Measurements from ENCODE around the gene C1QTNF8. TPM values are rescaled to one million over a fixed set of nuclear protein-coding genes. Genes with fewer than 3 reads are reported as not detected.

Gene C1QTNF8
- total and polyA plus RNA-seq, 2 of the 13 experiments (the other 11 are each of a cell fraction or from before 2014, with no cell fraction given): 0.09 TPM; not detected in 1

GRCh38 chr16:1053121-1053521, 42.9 kb downstream of the C1QTNF8 start:
- no peak overlapping the region for H3K27ac ChIP-seq (ENCODE audit: extremely low read length, insufficient read depth, low read length)
- POLR2A ChIA-PET: no interaction called here
- H3K4me2 ChIP-seq (ENCODE audit: low read depth, low read length): no peak overlapping the region
- no peak overlapping the region for H3K4me3 ChIP-seq (replicated peaks in 1 of 3; ENCODE audit: insufficient read depth in 1 of 3, low read depth in 2 of 3, low read length in 3 of 3)
- H3K79me2 ChIP-seq (ENCODE audit: insufficient read depth, low read length): no peaks in the 10 kb centered on the region
- intact Hi-C loops (cut with micrococcal nuclease; ENCODE audit: unreplicated experiment): no loop called here
- no peak for FAIRE-seq
- BruUV-seq (replicated peaks): no TSS peak
- no CpG with 5 or more reads among the region's 14 CpGs for WGBS (ENCODE audit: low lambda C conversion rate)
- H3K9ac ChIP-seq (ENCODE audit: insufficient read depth, low read depth, low read length): no peak overlapping the region
- CTCF ChIA-PET (ENCODE audit: low intra/inter-chr PET ratio, low total read pairs): no interaction called here
- H3K4me1 ChIP-seq (ENCODE audit: insufficient read depth, low read length): peaks cover 16% of the 10 kb centered on the region
- no peaks in the 10 kb centered on the region for H3K9me3 ChIP-seq (ENCODE audit: low read length)
- H4K20me1 ChIP-seq (ENCODE audit: insufficient read depth, low read length): peaks cover 2% of the 10 kb centered on the region; the same call in 1 of the 2 replicates
- no peak for ATAC-seq
- H3K36me3 ChIP-seq (replicated peaks in 1 of 2; ENCODE audit: control insufficient read depth in 1 of 2, insufficient read depth in 2 of 2, low read length in 2 of 2): no peaks in the 10 kb centered on the region
- no peak overlapping the region for H2AFZ ChIP-seq (ENCODE audit: low read length)
- H3K27me3 ChIP-seq (ENCODE audit: control insufficient read depth in 1 of 2, insufficient read depth in 2 of 2, low read length in 2 of 2): peaks cover 21 to 64% of the 10 kb centered on the region in 2 experiments
- DNase-seq (ENCODE audit: low spot score): no peak
- in situ Hi-C loops (cut with HindIII; ENCODE audit: extremely low pct_ligation_motif_present, low pct_unique_long_range_greater_than_20kb): loop anchor here (5.0 kb wide), 1 partner anchor 241 kb away; no protein-coding TSS in a partner anchor
- TF ChIP-seq HOXD1 (CRISPR knock-in tag; IDR thresholded peaks at IDR 0.05): no peak
- TF ChIP-seq ZNF12 (CRISPR knock-in tag; IDR thresholded peaks at IDR 0.05): no peak
- TF ChIP-seq SRF (IDR thresholded peaks at IDR 0.05; ENCODE audit: low read depth, low read length): no peak
- TF ChIP-seq NR1H2 (CRISPR knock-in tag; IDR thresholded peaks at IDR 0.05; ENCODE audit: borderline replicate concordance, low read depth): no peak
- no peak for TF ChIP-seq ZNF639 (CRISPR knock-in tag; conservative IDR thresholded peaks at IDR 0.05)
- no peak for TF ChIP-seq ZNF547 (CRISPR knock-in tag; IDR thresholded peaks at IDR 0.05)
- TF ChIP-seq ZFP41 (CRISPR knock-in tag; IDR thresholded peaks at IDR 0.05; ENCODE audit: borderline replicate concordance): no peak
- no peak for TF ChIP-seq NR0B2 (CRISPR knock-in tag; IDR thresholded peaks at IDR 0.05)
- TF ChIP-seq MYPOP (CRISPR knock-in tag; IDR thresholded peaks at IDR 0.05): no peak
- no peak for TF ChIP-seq FOXK1 (CRISPR knock-in tag; IDR thresholded peaks at IDR 0.05; ENCODE audit: borderline replicate concordance, low read depth)
- no peak for TF ChIP-seq BCL6 (CRISPR knock-in tag; IDR thresholded peaks at IDR 0.05)
- no peak for TF ChIP-seq SIX4 (CRISPR knock-in tag; IDR thresholded peaks at IDR 0.05)
